Lower leg skin (tissue), 4 donors: Measurements from ENCODE around the gene RNF144A. TPM values are rescaled to one million over a fixed set of nuclear protein-coding genes. Genes with fewer than 3 reads are reported as not detected.
A peak's percentile ranks its signal among the peaks of the same experiment; 100 is the strongest.

Source experiments
- DNase-seq, 2 donors: peaks; one replicate each; pipeline ENCODE4 v3.0.0-alpha.2; 2019; ENCODE audit warnings: low spot score in 2 of 2
- H3K4me3 ChIP-seq: fragments of 200-600 bp; sonication (generic); 2 replicates; pipeline ENCODE4 v1.5.1; 2017; ENCODE audit warnings: mild to moderate bottlenecking, low read depth; ENCODE audit not compliant: poor library complexity, severe bottlenecking
- POLR2A ChIP-seq, 2 donors: fragments of 450-650 bp; IDR thresholded peaks; one replicate each; pipeline ENCODE4 v1.6.1; 2016 to 2017; ENCODE audit warnings: antibody characterized with exemption in 2 of 2, mild to moderate bottlenecking in 1 of 2, moderate library complexity in 1 of 2
- WGBS, 2 donors: methylation state at CpG; one replicate each; pipeline ENCODE4 v1.1.5; 2018; 5-methylcytosine and 5-hydroxymethylcytosine counted together
- intact Hi-C: fragments of 100-400 bp; cut with DNase I; formaldehyde crosslinking; loops from one replicate; pipeline ENCODE4 v1.15.0; 2023; ENCODE audit warnings: low total_unique reads
- total RNA-seq, 4 donors: library from RNA; depleted of rRNA; stranded (reverse); fragments of >200 nt; gene quantifications; one replicate each; pipeline ENCODE4 v1.1.0, GENCODE V29; 2016
- TF ChIP-seq, protein P1 (sequence below), 3 donors: fragments of 450-650 bp; IDR thresholded peaks; one replicate each; pipeline ENCODE4 v1.5.1; 2016; ENCODE audit warnings: antibody characterized with exemption in 3 of 3, mild to moderate bottlenecking in 3 of 3, moderate library complexity in 2 of 3

Gene RNF144A
- total RNA-seq, 4 donors from 2014 or later, result 5.2 to 10.9 (median 7.6) TPM

DNA sequence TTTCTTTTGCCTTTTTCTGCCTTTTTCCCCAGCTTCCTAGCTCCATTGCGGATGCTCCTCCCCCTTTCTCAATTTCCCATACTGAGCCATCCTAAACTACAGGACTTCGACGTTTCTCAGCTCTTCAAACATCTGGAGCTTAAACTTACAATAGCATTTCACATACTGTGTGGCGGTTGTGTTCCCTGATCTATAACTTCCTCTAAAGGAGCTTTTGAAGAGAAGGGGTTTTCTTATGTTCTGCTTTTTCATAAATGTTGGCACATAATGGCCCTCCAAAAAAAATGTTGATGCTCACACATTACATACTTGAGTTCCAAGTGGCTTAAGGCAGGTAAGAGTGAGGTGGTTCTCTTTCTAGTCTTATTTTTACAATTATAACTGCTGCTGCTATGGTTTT is 87.4 kb downstream of the RNF144A start:
- TF ChIP-seq POLR2A (IDR thresholded peaks at IDR 0.05), result no peak
- TF ChIP-seq, protein P1, sequence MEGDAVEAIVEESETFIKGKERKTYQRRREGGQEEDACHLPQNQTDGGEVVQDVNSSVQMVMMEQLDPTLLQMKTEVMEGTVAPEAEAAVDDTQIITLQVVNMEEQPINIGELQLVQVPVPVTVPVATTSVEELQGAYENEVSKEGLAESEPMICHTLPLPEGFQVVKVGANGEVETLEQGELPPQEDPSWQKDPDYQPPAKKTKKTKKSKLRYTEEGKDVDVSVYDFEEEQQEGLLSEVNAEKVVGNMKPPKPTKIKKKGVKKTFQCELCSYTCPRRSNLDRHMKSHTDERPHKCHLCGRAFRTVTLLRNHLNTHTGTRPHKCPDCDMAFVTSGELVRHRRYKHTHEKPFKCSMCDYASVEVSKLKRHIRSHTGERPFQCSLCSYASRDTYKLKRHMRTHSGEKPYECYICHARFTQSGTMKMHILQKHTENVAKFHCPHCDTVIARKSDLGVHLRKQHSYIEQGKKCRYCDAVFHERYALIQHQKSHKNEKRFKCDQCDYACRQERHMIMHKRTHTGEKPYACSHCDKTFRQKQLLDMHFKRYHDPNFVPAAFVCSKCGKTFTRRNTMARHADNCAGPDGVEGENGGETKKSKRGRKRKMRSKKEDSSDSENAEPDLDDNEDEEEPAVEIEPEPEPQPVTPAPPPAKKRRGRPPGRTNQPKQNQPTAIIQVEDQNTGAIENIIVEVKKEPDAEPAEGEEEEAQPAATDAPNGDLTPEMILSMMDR (IDR thresholded peaks at IDR 0.05), result no peak
- H3K4me3 ChIP-seq, result no peak overlapping the region
- WGBS, 2 donors, result 60 to 66% methylated on average over 4 of the region's 4 CpGs
- intact Hi-C loops, result no loop called here
- no peak for DNase-seq

DNA sequence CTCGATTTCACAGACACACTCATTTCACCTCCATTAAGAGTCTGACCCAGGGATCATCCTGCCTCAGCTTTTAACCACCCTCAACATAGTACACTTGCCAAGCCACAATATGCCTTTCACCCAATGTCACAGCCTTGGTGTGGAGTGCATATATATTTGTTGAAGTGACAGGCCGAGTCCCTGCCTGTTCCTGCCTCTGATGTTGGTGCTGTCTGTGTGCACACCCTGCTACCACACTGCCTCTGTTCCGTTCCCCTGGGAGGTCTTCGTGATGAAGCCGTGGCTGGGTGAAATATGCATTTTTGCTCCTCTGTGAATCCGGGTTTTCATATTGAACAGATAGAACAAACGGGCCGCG is 90.3 kb downstream of the RNF144A start:
- no peak overlapping the region for H3K4me3 ChIP-seq

DNA sequence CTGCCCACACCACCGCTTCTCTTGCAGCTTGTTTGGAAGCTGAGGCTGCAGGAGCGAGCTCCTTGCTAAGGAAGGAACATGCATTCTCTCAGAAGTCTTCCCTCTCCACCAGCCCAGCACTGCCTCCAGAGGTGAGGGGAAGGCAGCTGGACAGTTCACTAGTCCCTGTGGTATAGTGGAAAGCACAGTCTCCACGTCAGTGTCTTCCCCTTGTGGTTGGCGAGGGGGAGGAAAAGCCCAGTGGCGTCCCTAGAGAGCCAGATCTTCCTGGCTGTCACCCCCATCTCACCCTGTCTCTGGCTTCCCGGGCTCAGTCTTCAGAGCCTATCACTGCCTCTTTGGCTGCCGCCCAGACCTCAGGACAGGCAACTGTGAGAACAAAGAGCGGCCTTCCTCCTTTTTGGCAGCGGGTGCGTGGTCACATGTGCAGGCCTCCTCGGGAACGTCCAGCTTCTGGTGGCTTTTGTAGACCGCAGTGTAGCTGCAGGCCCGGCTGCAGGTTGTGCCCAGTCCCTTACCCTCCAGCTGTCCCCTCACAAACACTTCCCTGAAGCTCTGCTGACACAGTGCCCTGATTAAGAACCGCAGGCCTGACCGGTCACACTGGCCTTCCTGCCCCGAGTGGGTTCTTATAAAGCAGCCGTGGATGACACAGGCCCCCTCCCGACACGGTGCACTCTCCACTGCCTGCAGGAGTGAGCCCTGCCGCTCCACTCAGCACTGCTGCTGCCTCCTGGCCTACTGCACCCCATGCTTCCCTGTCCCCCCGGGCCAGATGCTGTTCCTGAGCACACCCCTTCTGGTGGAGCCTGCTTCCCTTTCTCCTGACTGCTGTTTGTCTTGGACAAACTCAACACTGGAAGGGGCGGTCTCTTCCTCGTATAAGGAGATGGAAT is 90.9 kb downstream of the RNF144A start:
- 63 to 65% methylated on average over 24 of the region's 24 CpGs for WGBS, 2 donors
- DNase-seq, result peak; percentile 85 to 93
- intact Hi-C loops, result no loop called here
- no peak for TF ChIP-seq POLR2A (IDR thresholded peaks at IDR 0.05)
- TF ChIP-seq, protein P1 (IDR thresholded peaks at IDR 0.05), result no peak
- H3K4me3 ChIP-seq, result no peak overlapping the region

More for the DNA sequence above, 90.3 kb downstream of the RNF144A start:
- 79 to 86% methylated on average over 9 of the region's 9 CpGs for WGBS, 2 donors
- intact Hi-C loops, result no loop called here
- TF ChIP-seq, protein P1 (IDR thresholded peaks at IDR 0.05), result no peak
- no peak for TF ChIP-seq POLR2A (IDR thresholded peaks at IDR 0.05)
- DNase-seq, result no peak

DNA sequence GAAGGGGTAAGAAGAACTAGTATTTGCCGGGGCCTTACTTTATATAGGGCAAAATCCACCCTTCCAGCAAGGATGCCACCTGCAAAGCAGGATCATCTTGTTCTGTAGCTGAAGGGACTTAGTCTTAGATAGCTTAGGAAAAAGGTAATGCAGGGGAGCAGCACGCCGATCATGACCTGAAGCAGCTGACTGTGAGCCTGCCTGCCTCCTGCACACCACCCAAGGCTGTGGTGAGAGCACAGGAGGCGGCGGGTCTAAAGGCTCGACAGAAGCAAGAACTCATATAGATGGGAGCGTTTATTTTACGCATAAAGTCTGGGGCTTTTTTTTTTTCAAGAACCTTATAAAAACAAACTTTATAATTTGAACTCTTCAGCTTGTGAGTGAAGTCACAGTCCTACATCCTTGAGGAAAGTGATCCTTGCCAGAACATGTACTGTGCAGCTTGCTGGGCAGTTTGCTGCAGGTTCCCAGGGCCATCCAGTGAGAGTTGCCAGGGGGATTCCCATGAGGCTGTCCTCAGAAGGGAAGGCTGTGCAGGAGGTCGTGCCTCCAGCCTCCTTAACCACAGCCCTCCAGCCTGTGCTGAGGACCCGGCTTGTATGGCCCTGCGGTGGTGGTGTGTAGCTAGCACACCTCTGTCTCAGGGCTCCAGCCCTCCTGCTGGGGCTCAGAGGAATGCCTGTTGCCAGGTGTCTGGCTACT is 92.1 kb downstream of the RNF144A start:
- H3K4me3 ChIP-seq, result no peak overlapping the region
- intact Hi-C loops, result no loop called here
- 88 to 94% methylated on average over 10 to 11 of the region's 11 CpGs for WGBS, 2 donors
- TF ChIP-seq, protein P1 (IDR thresholded peaks at IDR 0.05), result no peak
- TF ChIP-seq POLR2A (IDR thresholded peaks at IDR 0.05), result no peak
- no peak for DNase-seq

DNA sequence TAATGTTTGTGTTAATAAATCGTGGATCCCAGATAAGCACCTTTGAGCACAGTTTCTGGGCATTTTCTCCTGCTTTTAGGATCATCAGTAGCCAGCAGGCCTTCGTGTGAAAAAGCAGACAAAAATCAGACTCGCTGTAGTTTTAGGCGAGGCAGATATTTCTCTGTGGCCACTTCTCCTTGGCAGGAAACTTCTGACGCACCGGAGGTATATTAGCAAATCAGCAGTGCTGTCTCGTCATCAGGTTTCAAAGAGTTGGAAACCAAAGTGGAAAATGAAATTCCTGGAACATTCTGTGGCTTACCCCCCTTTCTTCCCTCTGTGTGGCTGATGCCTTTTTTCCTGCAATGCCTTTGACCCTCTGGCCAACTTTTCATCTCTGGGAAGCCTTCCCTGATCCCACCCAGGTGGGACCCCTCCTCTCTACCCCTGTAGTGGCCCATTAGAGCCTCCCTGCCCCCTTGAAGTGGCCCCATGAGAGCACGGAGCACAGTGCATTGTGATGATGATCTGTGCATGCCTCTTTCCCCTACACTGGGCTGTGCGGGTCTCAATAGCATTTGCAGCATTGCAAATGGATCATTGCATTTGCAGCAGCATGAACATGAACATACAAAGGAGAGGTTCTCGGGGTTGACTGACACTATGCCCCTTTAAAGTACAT is 93.3 kb downstream of the RNF144A start:
- H3K4me3 ChIP-seq, result no peak overlapping the region
- 53 to 56% methylated on average over 10 of the region's 10 CpGs for WGBS, 2 donors
- TF ChIP-seq, protein P1 (IDR thresholded peaks at IDR 0.05), result no peak
- TF ChIP-seq POLR2A (IDR thresholded peaks at IDR 0.05), result no peak
- peak in 1 of 2 donors; percentile 42 for DNase-seq
- intact Hi-C loops, result loop anchor here (10.0 kb wide), 1 partner anchor 96 kb away; the partner anchor contains the start of gene RNF144A
